ENCODE data around the gene RNASEL. TPM values are rescaled to one million over a fixed set of nuclear protein-coding genes. Genes with fewer than 3 reads are reported as not detected.
"Not testable (repeated sequence)": the region's sequence is repeated elsewhere in the genome, so short reads cannot be mapped to it uniquely, and the experiment has no call there.

RNASEL gene
- polyA plus RNA-seq, 4 donors = 6.0 to 11.8 (median 10.7) TPM

DNA sequence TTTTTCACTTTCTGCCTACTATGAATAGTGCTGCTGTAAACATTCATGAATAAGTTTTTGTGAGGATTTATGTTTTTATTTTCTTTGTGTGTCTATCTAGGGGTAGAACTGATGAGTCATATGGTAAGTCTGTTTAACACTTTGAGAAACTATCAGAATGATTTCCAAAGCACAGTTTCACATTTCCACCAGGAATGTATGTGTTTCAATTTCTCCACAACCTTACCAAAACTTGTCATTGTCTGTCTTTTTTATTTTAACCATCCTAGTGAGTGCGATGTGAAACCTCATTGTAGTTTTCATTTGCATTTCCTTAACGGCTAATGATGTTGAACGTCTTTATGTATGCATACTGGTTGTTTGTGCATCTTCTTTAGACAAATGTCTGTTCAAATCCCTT lies 23.5 kb downstream of the RNASEL start:
- no peak for DNase-seq (ENCODE audit: low read depth in 4 of 4, low spot score in 3 of 4)

DNA sequence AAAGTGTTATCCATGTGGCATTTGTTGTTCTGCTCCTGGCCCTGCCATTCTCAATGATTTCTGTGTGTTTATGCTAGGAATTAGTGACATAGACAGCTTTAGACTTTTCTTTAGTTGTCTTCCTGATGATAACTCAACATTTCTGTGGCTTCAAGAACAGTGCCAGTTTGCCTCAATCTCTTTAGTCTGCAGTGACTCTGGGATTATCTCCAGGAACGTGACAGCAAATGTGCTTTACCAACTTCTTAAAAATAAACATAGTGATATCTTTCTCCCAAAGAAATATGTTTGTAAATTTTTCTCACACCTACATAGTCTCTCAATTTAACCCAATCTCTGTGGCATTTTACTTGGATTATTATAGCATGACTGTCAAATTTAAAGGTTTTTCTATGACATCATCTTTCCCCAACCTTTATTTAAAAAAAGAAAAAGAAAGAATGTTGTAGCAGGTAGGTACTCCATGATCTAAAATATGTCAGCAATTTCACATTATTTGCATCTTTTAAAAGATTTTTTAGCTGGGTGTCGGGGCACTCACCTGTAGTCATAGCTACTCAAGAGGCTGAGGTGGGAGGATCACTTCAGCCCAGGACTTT lies 24.6 kb downstream of the RNASEL start:
- DNase-seq (ENCODE audit: low read depth in 4 of 4, low spot score in 3 of 4) = no peak

DNA sequence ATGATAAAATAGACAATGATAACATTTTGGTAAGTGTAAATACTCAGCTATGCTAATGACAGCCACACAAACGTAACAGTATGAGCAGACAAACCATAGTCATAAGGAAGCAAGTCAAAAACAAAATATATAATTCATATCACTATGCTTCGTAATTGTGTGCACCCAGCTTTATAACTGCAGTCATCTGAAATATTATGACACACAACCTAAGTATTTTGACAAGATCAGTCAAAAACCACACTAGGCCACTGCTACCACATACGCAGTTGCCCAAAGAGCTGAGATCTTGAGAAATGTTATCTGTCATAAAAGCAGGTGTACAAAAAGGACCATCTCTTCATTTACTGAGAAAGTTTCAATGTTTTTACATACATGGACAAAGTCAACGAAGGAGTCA lies 26.0 kb downstream of the RNASEL start:
- DNase-seq (ENCODE audit: low read depth in 4 of 4, low spot score in 3 of 4) = no peak

DNA sequence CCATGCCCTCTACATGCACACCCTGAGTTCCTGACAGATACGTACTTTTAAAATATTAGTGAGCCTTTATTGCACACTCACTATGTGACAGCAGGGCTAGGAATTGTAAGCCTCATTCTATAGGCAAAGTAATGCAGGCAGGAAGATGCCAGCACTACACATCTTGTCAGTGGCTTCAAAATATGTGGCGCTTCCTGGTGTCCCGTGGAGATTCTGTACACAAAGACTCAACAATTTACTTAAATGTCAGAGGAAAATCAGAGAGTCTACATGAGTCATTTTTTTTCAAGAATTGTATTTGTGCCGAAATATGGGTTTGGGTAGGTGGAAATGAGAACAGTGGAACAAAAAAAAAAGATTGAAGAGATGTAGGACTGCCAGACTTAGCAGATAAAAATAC lies 27.6 kb downstream of the RNASEL start:
- no peak for DNase-seq (ENCODE audit: low read depth in 4 of 4, low spot score in 3 of 4)

DNA sequence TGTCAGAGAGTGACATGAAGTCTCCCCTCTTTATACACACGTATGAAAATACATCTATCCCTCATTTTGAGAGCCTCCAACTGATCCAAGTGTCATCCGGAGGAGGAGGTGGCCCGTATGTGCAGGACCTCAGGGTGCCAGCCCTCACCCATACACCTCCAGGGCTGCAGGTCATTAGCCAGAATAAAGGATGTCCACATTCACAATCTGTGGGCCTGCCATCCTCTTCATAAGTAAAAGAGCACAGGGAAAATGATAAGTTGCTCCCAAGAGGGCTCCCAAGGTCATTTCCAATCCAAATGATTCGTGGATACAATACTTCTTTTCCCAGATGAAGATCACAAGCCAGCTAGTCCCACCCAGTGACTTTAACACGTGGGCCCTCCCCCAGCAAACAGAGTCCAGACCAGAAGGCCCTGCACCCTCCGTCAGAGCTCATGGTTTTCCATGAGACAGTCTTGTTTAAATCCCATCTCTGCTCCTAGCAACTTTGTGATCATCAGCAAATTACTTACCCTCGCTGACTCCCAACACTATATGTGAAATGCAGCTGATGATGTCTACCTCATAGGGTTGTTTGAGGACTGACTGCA lies 28.6 kb downstream of the RNASEL start:
- DNase-seq (ENCODE audit: low read depth in 4 of 4, low spot score in 3 of 4) = no peak

DNA sequence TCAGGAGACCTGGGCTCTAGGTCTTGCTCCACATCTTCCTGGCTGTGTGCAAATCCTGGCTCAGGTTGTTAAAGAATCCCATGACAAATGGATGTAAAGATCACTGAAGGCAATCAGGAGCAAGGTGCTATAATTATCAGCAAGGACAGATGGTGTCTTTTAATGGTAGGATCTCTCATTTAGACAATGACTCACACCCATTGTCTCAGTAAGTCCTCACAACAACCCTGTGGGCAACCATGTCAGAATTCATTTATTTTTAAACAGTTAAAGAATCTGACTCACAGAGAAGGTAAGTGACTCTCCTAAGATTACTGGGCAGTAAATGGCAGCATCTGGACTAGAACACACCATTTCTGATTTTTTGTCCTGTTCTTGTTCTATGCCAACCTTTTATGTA lies 32.8 kb downstream of the RNASEL start:
- DNase-seq (ENCODE audit: low read depth in 4 of 4, low spot score in 3 of 4) = no peak

DNA sequence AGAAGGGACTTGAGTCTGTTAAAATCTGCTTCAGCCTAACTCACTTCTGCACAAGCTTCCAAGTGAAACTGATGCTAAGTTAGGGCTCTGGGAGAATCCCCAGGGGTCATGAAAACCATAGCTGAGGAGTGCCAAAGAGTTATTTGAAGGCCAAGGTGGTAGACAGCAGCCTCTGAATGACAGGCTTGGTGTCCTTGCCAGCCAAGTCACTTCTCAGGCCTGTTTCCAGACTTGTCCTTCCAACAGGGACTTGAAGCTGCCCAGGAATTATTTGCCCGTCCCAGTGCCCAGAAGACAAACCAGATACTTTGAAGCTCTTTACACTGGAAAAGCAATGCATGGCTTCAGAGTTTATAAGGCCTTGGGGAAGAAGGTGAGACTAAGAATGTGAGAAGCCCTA lies 33.6 kb downstream of the RNASEL start:
- DNase-seq (ENCODE audit: low read depth in 4 of 4, low spot score in 3 of 4) = no peak

DNA sequence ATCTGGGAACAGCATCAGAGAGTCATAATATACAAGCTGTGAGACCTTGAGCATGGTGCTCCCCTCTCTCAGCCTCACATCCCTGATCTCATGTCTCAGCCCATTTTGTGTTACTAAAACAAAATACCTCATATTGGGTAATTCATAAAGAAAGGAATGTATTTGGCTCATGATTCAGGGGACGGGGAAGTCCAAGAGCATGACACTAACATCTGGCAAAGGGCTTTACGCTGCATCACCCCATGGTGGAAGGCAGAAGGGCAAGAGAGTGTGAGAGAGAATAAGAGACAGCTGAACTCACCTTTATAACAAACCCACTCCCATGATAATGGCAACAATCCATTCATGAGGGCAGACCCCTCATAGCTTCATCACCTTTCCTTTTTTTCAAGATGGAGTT lies 36.5 kb downstream of the RNASEL start:
- no peak for DNase-seq (ENCODE audit: low read depth in 4 of 4, low spot score in 3 of 4)

DNA sequence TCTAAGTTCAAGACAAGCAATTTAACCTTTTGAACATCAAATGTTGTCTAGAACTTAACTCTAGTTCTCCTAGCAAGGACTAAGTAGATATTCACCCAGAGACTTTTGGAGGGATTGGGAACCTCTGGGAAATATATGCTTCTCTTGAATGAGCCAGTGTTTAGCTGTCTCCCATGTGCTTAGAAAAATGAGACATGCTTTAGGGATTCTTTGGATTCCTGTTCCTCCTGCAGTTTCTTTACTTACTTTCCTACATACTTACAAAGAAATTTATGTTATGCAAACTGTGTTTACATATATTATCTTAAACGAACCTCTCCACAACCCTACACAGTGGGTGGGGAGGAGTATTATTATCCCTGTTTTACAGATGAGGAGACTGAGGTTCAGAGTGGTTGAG lies 39.2 kb downstream of the RNASEL start:
- DNase-seq (ENCODE audit: low read depth in 4 of 4, low spot score in 3 of 4) = no peak

DNA sequence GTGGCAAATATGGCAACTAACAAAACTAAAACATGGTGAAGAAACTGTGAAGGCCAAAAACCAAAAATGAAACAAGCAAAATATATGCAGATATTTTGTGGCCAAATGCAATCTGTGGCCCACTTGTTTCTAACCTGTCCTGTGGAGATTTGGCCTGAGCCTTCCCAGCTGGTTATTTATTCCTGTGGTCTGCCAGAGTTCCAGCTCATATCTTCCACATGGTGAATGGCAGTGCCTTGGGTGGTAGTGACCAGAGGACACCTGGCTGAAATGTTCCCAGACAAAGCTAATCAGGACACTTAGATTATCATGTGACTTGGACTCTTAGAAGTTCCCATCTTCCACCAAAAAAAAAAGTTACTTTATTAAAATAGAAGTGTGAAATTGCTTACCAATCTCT lies 39.7 kb downstream of the RNASEL start:
- DNase-seq (ENCODE audit: low read depth in 4 of 4, low spot score in 3 of 4) = no peak

DNA sequence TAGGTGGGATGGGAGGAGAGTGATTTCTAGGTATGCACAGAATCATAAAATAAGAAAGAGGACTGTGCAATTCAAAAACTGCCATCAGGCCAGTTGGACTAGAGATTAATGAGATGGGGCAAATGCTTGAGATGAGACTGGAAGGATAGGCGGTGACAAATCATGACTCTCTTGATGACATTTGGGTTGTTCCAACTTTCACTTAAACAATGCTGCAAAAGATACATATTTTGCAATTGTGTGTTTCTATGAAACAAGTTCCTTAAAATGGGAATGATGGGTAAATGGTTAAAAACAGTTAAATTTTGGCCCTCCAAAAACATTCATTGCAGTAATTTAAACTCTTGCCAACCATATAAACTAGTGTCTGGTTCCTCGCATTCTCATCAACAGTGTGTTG lies 55.2 kb downstream of the RNASEL start:
- no peak for DNase-seq (ENCODE audit: low read depth in 4 of 4, low spot score in 3 of 4)

DNA sequence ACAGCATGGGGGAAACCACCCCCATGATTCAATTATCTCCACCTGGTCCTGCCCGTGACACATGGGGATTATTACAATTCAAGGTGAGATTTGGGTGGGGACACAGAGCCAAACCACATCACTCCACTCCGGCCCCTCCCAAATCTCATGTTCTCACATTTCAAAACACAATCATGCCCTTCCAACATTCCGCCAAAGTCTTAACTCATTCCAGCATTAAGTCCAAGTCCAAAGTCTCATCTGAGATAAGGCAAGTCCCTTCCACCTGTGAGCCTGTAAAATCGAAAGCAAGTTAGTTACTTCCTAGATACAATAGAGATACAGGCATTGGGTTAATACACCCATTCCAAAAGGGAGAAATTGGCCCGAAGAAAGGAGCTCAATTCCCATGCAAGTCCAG lies 60.9 kb downstream of the RNASEL start:
- not testable (repeated sequence) for DNase-seq (ENCODE audit: low read depth in 4 of 4, low spot score in 3 of 4)

DNA sequence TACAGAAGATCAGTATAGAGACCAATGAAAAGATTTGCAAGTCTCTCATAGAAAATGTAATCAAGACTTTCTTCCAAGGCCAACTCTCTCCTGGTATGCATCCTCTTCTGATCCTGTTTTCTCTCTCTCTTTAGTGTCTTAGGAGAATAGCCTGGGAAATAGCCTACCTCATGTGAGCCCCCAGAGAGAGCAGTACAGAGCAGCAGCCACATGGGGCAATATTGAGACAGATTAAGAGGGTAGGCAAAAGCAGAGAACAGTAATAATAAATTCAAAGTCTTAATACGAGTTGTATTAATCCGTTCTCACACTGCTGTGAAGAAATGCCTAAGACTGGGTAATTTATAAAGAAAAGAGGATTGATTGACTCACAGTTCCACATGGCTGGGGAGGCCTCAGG lies 61.4 kb downstream of the RNASEL start:
- DNase-seq (ENCODE audit: low read depth in 4 of 4, low spot score in 3 of 4) = no peak

DNA sequence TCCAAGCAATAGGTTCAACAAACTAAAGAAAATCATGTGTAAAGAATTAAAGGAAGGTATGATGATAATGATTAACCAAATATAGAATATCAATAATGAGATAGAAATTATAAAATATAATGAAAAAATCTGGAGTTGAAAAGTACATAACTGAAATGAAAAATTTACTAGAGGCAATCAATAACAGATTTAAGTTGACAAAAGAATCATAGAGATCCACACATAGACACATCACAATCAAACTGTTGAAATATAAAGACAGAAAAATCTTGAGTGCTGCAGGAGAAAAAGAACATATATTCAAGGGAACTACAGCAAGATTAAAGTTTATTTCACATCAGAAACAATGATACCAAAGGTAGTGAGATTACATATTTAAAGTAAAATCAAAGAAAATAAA lies 63.7 kb downstream of the RNASEL start:
- DNase-seq (ENCODE audit: low read depth in 4 of 4, low spot score in 3 of 4) = no peak

Other genes starting within 250 kb of the RNASEL start
- 100 to 1,000 TPM; 278 to 306 (median 290) TPM for gene GLUL, start 197.5 kb downstream of the RNASEL start, polyA plus RNA-seq (ENCODE audit: insufficient read length in 4 of 4)
- under 1 TPM; 0.06 to 0.12 (median 0.10) TPM for gene TEDDM1, start 188.6 kb downstream of the RNASEL start, polyA plus RNA-seq (ENCODE audit: insufficient read length in 4 of 4)
- gene RGSL1, start 139.1 kb downstream of the RNASEL start, polyA plus RNA-seq (ENCODE audit: insufficient read length in 4 of 4) = under 1 TPM in 1 of 4 donors, not detected in 3; 0.20 TPM
- 1 to 10 TPM in 3 of 4 donors, under 1 TPM in 1; 0.82 to 8.6 (median 2.2) TPM for gene RGS16, start 15.1 kb upstream of the RNASEL start, polyA plus RNA-seq (ENCODE audit: insufficient read length in 4 of 4)
- under 1 TPM in 3 of 4 donors, not detected in 1; 0.03 to 0.07 (median 0.03) TPM for gene RGS8, start 95.3 kb upstream of the RNASEL start, polyA plus RNA-seq (ENCODE audit: insufficient read length in 4 of 4)
- 10 to 100 TPM in 2 of 4 donors, 1 to 10 TPM in 2; 8.0 to 12.3 (median 10.1) TPM for gene NPL, start 200.5 kb upstream of the RNASEL start, polyA plus RNA-seq (ENCODE audit: insufficient read length in 4 of 4)